ENCODE data around the gene CDH3.

The CDH3 gene

GRCh38 chr16:68732741-68733399 lies 87.8 kb downstream of the CDH3 start:
- no peak overlapping the region for H3K4me3 ChIP-seq (ENCODE audit: low read depth, low read length)
- no peak for TF ChIP-seq CTCF (conservative IDR thresholded peaks at IDR 0.05; ENCODE audit: low read depth, low read length)
- DNase-seq (ENCODE audit: low read depth) = no peak

GRCh38 chr16:68733570-68733969 lies 88.5 kb downstream of the CDH3 start:
- no peak overlapping the region for H3K4me3 ChIP-seq (ENCODE audit: low read depth, low read length)
- no peak for DNase-seq (ENCODE audit: low read depth)
- no peak for TF ChIP-seq CTCF (conservative IDR thresholded peaks at IDR 0.05; ENCODE audit: low read depth, low read length)

- no peak for DNase-seq (ENCODE audit: low read depth)
- H3K4me3 ChIP-seq (ENCODE audit: low read depth, low read length) = no peak overlapping the region
- TF ChIP-seq CTCF (conservative IDR thresholded peaks at IDR 0.05; ENCODE audit: low read depth, low read length) = no peak
Observed at GRCh38 chr16:68734782-68735181, 89.7 kb downstream of the CDH3 start.

GRCh38 chr16:68736561-68736960 lies 91.5 kb downstream of the CDH3 start:
- no peak overlapping the region for H3K4me3 ChIP-seq (ENCODE audit: low read depth, low read length)

GRCh38 chr16:68737046-68737729 lies 92.1 kb downstream of the CDH3 start, which contains the start of gene CDH1:
CDH1 (plus strand) TSS chr16:68737292; CDS start chr16:68737416, 124 bp downstream.
- no peak for TF ChIP-seq CTCF (conservative IDR thresholded peaks at IDR 0.05; ENCODE audit: low read depth, low read length)
- no peak for DNase-seq (ENCODE audit: low read depth)
- H3K4me3 ChIP-seq (ENCODE audit: low read depth, low read length) = no peak within 1 kb of the TSS

More at GRCh38 chr16:68736561-68736960, 91.5 kb downstream of the CDH3 start:
- no peak for TF ChIP-seq CTCF (conservative IDR thresholded peaks at IDR 0.05; ENCODE audit: low read depth, low read length)
- no peak for DNase-seq (ENCODE audit: low read depth)

GRCh38 chr16:68737730-68738629 lies 92.9 kb downstream of the CDH3 start:
- no peak for TF ChIP-seq CTCF (conservative IDR thresholded peaks at IDR 0.05; ENCODE audit: low read depth, low read length)
- DNase-seq (ENCODE audit: low read depth) = no peak
- no peak overlapping the region for H3K4me3 ChIP-seq (ENCODE audit: low read depth, low read length)
